GM19035 (cell line): ENCODE results near the gene REEP6.
"Not testable (repeated sequence)": the region's sequence is repeated elsewhere in the genome, so short reads cannot be mapped to it uniquely, and the experiment has no call there.

Experiments
- ATAC-seq: cut with Tn5 transposase; IDR thresholded peaks from one replicate; pipeline ENCODE4 v1.9.1; 2021; ENCODE audit not compliant: unreplicated experiment

Gene REEP6

GRCh38 chr19:1522838-1523237 lies 31.9 kb downstream of the REEP6 start:
- no peak for ATAC-seq

- ATAC-seq: no peak
Measured at GRCh38 chr19:1523412-1524286, 32.7 kb downstream of the REEP6 start, which contains the start of gene PLK5. PLK5 (plus strand) TSS chr19:1524077; CDS start chr19:1526997, 2,920 bp downstream.

GRCh38 chr19:1524287-1524971 lies 33.4 kb downstream of the REEP6 start:
- ATAC-seq: no peak

- ATAC-seq: no peak
Measured at GRCh38 chr19:1524972-1525325, 34.0 kb downstream of the REEP6 start.

- ATAC-seq: no peak
Measured at GRCh38 chr19:1525343-1525742, 34.4 kb downstream of the REEP6 start.

GRCh38 chr19:1526066-1526778 lies 35.2 kb downstream of the REEP6 start:
- ATAC-seq: no peak

- ATAC-seq: no peak
Measured at GRCh38 chr19:1526979-1527649, 36.1 kb downstream of the REEP6 start.

- no peak for ATAC-seq
Measured at GRCh38 chr19:1527650-1528309, 36.8 kb downstream of the REEP6 start.

- no peak for ATAC-seq
Measured at GRCh38 chr19:1528596-1529429, 37.8 kb downstream of the REEP6 start.

GRCh38 chr19:1529430-1529816 lies 38.4 kb downstream of the REEP6 start:
- ATAC-seq: no peak

- not testable (repeated sequence) for ATAC-seq
Measured at GRCh38 chr19:1530856-1531255, 39.9 kb downstream of the REEP6 start.

GRCh38 chr19:1531587-1531986 lies 40.6 kb downstream of the REEP6 start:
- no peak for ATAC-seq

GRCh38 chr19:1532003-1532402 lies 41.0 kb downstream of the REEP6 start:
- no peak for ATAC-seq

- no peak for ATAC-seq
Measured at GRCh38 chr19:1533510-1534150, 42.6 kb downstream of the REEP6 start.

GRCh38 chr19:1534972-1535371 lies 44.0 kb downstream of the REEP6 start:
- no peak for ATAC-seq

- ATAC-seq: not testable (repeated sequence)
Measured at GRCh38 chr19:1535699-1536098, 44.7 kb downstream of the REEP6 start.

GRCh38 chr19:1538978-1539377 lies 48.0 kb downstream of the REEP6 start:
- ATAC-seq: no peak

- ATAC-seq: not testable (repeated sequence)
Measured at GRCh38 chr19:1539749-1540148, 48.8 kb downstream of the REEP6 start.

GRCh38 chr19:1540365-1540925 lies 49.5 kb downstream of the REEP6 start:
- ATAC-seq: no peak
